GM12878 (cell line): Measurements from ENCODE around the gene HOXD9. TPM values are rescaled to one million over a fixed set of nuclear protein-coding genes. Genes with fewer than 3 reads are reported as not detected.

Source experiments
- ATAC-seq: fragments of 200-7000 bp; cut with Tn5 transposase; 3 replicates; pipeline ENCODE4 v1.9.1; 2020; ENCODE audit warnings: mild to moderate bottlenecking, moderate library complexity
- BruUV-seq: library from RNA; stranded (reverse); fragments of 400-500 nt; replicated peaks from 2 replicates; lab custom pipeline; 2021; lab: Mats Ljungman, UMichigan
- CTCF ChIA-PET: fragments of 300-600 bp; sonication (Branson Sonifier 250); formaldehyde crosslinking; extraction: SDS; loops from one replicate; lab custom pipeline; 2021; ENCODE audit warnings: inconsistent platforms; lab: Yijun Ruan, JAX
- POLR2A ChIA-PET: fragments of 350-600 bp; formaldehyde crosslinking; extraction: SDS; loops from one replicate; lab custom pipeline; 2021; ENCODE audit warnings: inconsistent platforms; lab: Charles Lee
- RAD21 ChIA-PET: fragments of 300-600 bp; sonication (Branson Sonifier 250); formaldehyde crosslinking; loops from one replicate; lab custom pipeline; 2023; ENCODE audit warnings: antibody characterized with exemption; ENCODE audit not compliant: unreplicated experiment; lab: Charles Lee
- SMC1A ChIA-PET: fragments of 300-600 bp; sonication (Branson Sonifier 250); formaldehyde crosslinking; loops from one replicate; lab custom pipeline; 2023; ENCODE audit not compliant: unreplicated experiment, uncharacterized antibody; lab: Charles Lee
- DNase-seq: peaks from one replicate; pipeline ENCODE4 v3.0.0-alpha.2; 2011; ENCODE audit warnings: low read depth, low spot score
- FAIRE-seq: peaks from 3 replicates; lab custom pipeline; 2011; peaks lifted over from hg19 to GRCh38; lab: Jason Lieb, UNC
- H2AFZ ChIP-seq: 2 replicates; pipeline ENCODE4 v1.6.0; 2011; ENCODE audit warnings: low read depth, low read length, control low read depth; ENCODE audit not compliant: control insufficient read depth
- H3K27ac ChIP-seq: 2 replicates; pipeline ENCODE4 v1.5.1; 2011; ENCODE audit warnings: control low read depth; ENCODE audit not compliant: control insufficient read depth, insufficient read depth
- H3K27me3 ChIP-seq, 2 experiments: replicated peaks in 1 of 2; 2 replicates each; pipeline versions ENCODE4 v1.6.0 to v1.6.1; 2011; ENCODE audit warnings: low read length in 1 of 2; ENCODE audit not compliant: control insufficient read depth in 2 of 2, insufficient read depth in 2 of 2
- H3K36me3 ChIP-seq, 2 experiments: 2 replicates each; pipeline ENCODE4 v1.5.1; 2011; ENCODE audit warnings: low read length in 1 of 2; ENCODE audit not compliant: control insufficient read depth in 2 of 2, insufficient read depth in 2 of 2
- H3K4me1 ChIP-seq: 2 replicates; pipeline ENCODE4 v1.6.1; 2011; ENCODE audit warnings: mild to moderate bottlenecking, low read length, moderate library complexity, mixed read lengths; ENCODE audit not compliant: control insufficient read depth, insufficient read depth
- H3K4me2 ChIP-seq: 2 replicates; pipeline ENCODE4 v1.6.0; 2011; ENCODE audit warnings: control low read depth; ENCODE audit not compliant: control insufficient read depth, insufficient read depth
- H3K4me3 ChIP-seq: fragments of 200-600 bp; sonication (generic); 2 replicates; pipeline ENCODE4 v1.5.1; 2016
- H3K79me2 ChIP-seq: 2 replicates; pipeline ENCODE4 v1.6.0; 2011; ENCODE audit warnings: low read length; ENCODE audit not compliant: control insufficient read depth, insufficient read depth
- H3K9ac ChIP-seq: 2 replicates; pipeline ENCODE4 v1.8.0; 2011; ENCODE audit warnings: low read length, control low read depth, mixed read lengths; ENCODE audit not compliant: control insufficient read depth, insufficient read depth
- H3K9me3 ChIP-seq: replicated peaks from 3 replicates; pipeline ENCODE4 v1.5.1; 2011; ENCODE audit warnings: mild to moderate bottlenecking, low read length; ENCODE audit not compliant: control insufficient read depth, insufficient read depth
- H4K20me1 ChIP-seq: 2 replicates; pipeline ENCODE4 v1.6.0; 2011; ENCODE audit not compliant: control insufficient read depth, insufficient read depth
- RELA ChIP-seq: fragments of 450-650 bp; IDR thresholded peaks from 2 replicates; pipeline ENCODE4 v1.8.0; 2014; ENCODE audit warnings: borderline replicate concordance; ENCODE audit not compliant: partially characterized antibody
- SUZ12 ChIP-seq: fragments of 200-600 bp; sonication (generic); IDR thresholded peaks from one replicate; pipeline ENCODE4 v1.6.1; 2018; ENCODE audit warnings: antibody characterized with exemption, mild to moderate bottlenecking; ENCODE audit not compliant: unreplicated experiment
- WGBS: methylation state at CpG from one replicate; pipeline ENCODE4 v1.1.6; 2016; ENCODE audit warnings: low lambda C conversion rate; ENCODE audit not compliant: insufficient replicate concordance, insufficient coverage; ENCODE audit errors: missing lambda C conversion rate; 5-methylcytosine and 5-hydroxymethylcytosine counted together
- in situ Hi-C: fragments of 300-500 bp; cut with MboI; formaldehyde crosslinking; loops from 9 replicates; pipeline ENCODE4 v1.14.3; 2018; ENCODE audit warnings: mixed read lengths
- intact Hi-C: fragments of 100-400 bp; cut with micrococcal nuclease; formaldehyde crosslinking; loops from one replicate; pipeline ENCODE4 v1.14.2; 2022; ENCODE audit not compliant: unreplicated experiment
- polyA plus RNA-seq, 11 experiments: library from polyadenylated mRNA; depleted of rRNA in 4 of 11; unstranded in 6 of 11; stranded (reverse) in 5 of 11; fragments of >200 nt; fragmentation: Nextera tagmentation in 4 of 11; fragmentation: Illumina TruSeq in 1 of 11; extraction: Ambion mirVana in 4 of 11; extraction: Trizol in 1 of 11; gene quantifications; 1 replicate in 1 of 11; 2 replicates in 10 of 11; pipeline versions ENCODE4 v1.2.1 to v1.2.3, GENCODE V29; 2011 to 2016; ENCODE audit warnings: inconsistent platforms in 2 of 11, missing spikeins in 2 of 11, low read depth in 1 of 11
- total RNA-seq, 4 experiments: library from RNA; depleted of rRNA in 3 of 4; stranded (reverse); fragments of >200 nt in 3 of 4; fragmentation: Illumina TruSeq in 1 of 4; extraction: Trizol in 1 of 4; gene quantifications; 2 replicates each; pipeline versions ENCODE4 v1.2.1 to v1.2.3, GENCODE V29; 2013 to 2021

The HOXD9 gene
- total and polyA plus RNA-seq, 10 of the 15 experiments (the other 5 are each of a cell fraction or from before 2014, with no cell fraction given), result not detected

DNA sequence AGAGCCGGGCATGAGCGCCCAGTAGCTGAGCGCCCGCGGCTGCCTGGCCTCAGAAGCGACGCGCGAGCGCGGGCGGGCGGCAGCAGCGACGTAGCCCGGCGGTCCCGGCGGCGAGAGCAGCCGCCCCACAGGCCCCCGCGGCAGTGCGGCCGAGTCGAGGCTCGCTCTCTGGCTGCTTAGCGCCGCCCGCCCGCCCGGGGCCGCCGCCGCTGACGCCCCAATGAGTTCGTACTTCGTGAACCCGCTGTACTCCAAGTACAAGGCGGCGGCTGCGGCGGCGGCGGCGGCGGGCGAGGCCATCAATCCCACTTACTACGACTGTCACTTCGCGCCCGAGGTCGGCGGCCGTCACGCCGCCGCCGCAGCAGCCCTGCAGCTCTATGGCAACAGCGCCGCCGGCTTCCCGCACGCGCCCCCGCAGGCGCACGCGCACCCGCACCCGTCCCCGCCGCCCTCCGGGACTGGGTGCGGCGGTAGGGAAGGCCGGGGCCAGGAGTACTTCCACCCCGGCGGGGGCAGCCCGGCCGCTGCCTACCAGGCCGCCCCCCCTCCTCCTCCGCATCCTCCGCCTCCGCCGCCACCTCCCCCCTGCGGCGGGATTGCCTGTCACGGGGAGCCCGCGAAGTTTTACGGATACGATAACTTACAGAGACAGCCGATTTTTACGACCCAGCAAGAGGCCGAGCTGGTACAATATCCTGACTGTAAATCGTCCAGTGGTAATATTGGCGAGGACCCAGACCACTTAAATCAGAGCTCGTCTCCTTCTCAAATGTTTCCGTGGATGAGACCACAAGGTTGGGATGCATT is 7.8 kb downstream of the HOXD9 start:
- H3K4me3 ChIP-seq, result no peak overlapping the region

More for the DNA sequence above, 7.8 kb downstream of the HOXD9 start:
- DNase-seq, result no peak
- TF ChIP-seq SUZ12 (peak; percentile 72), RELA (no peak)
- TF ChIP-seq, all 136 proteins: peak for 1
- intact Hi-C loops, result no loop called here
- no peaks in the 10 kb centered on the region for H3K4me1 ChIP-seq
- in situ Hi-C loops, result loop anchor here (25.0 kb wide), 1 partner anchor 1207 kb away; no protein-coding TSS in a partner anchor
- POLR2A ChIA-PET, result interaction anchor here (0.5 kb wide), 1 partner anchor 1163 kb away, joined by 5 read pairs; no protein-coding TSS in a partner anchor
- RAD21 ChIA-PET, result interaction anchor here (2.4 kb wide), 1 partner anchor 1019 kb away, joined by 7 read pairs; no protein-coding TSS in a partner anchor
- SMC1A ChIA-PET, result interaction anchor here (1.1 to 2.0 kb wide), 3 partner anchors 10 to 1018 kb away, joined by 5 to 9 read pairs (median 7); no protein-coding TSS in a partner anchor
- 74% methylated on average over 65 of the region's 100 CpGs for WGBS
- H3K4me2 ChIP-seq, result no peak overlapping the region
- no peak overlapping the region for H3K9ac ChIP-seq
- no peaks in the 10 kb centered on the region for H4K20me1 ChIP-seq
- H3K27me3 ChIP-seq, result peaks cover 10 to 32% of the 10 kb centered on the region in 2 experiments
- no peaks in the 10 kb centered on the region for H3K36me3 ChIP-seq
- no peak overlapping the region for H3K27ac ChIP-seq
- CTCF ChIA-PET, result interaction anchor here (0.6 to 3.4 kb wide), 6 partner anchors 19 to 1017 kb away, joined by 5 to 36 read pairs (median 8); no protein-coding TSS in a partner anchor
- no TSS peak for BruUV-seq
- no peak for ATAC-seq
- no peak for FAIRE-seq
- H2AFZ ChIP-seq, result no peak overlapping the region
- H3K79me2 ChIP-seq, result no peaks in the 10 kb centered on the region
- peaks cover 1% of the 10 kb centered on the region; the same call in 2 of the 3 replicates for H3K9me3 ChIP-seq
